Gastrocnemius medialis (tissue), 4 donors: ENCODE results near the gene MTG2.

ENCODE experiments used
- POLR2A ChIP-seq, 2 donors: fragments of 450-650 bp; IDR thresholded peaks; one replicate each; pipeline ENCODE4 v1.6.1; 2017; ENCODE audit warnings: antibody characterized with exemption in 2 of 2, mild to moderate bottlenecking in 2 of 2, moderate library complexity in 2 of 2
- TF ChIP-seq, protein P1 (sequence below), 5 experiments: fragments of 450-650 bp in 3 of 5; fragments of 200-600 bp in 2 of 5; sonication (generic) in 2 of 5; IDR thresholded peaks in 4 of 5; conservative IDR thresholded peaks in 1 of 5; 1 replicate in 4 of 5; 2 replicates in 1 of 5; pipeline ENCODE4 v1.5.1; 2016 to 2019; ENCODE audit warnings: antibody characterized with exemption in 5 of 5, mild to moderate bottlenecking in 3 of 5, moderate library complexity in 3 of 5

GRCh38 chr20:62225820-62226635 is 43.2 kb downstream of the MTG2 start:
- TF ChIP-seq, protein P1, sequence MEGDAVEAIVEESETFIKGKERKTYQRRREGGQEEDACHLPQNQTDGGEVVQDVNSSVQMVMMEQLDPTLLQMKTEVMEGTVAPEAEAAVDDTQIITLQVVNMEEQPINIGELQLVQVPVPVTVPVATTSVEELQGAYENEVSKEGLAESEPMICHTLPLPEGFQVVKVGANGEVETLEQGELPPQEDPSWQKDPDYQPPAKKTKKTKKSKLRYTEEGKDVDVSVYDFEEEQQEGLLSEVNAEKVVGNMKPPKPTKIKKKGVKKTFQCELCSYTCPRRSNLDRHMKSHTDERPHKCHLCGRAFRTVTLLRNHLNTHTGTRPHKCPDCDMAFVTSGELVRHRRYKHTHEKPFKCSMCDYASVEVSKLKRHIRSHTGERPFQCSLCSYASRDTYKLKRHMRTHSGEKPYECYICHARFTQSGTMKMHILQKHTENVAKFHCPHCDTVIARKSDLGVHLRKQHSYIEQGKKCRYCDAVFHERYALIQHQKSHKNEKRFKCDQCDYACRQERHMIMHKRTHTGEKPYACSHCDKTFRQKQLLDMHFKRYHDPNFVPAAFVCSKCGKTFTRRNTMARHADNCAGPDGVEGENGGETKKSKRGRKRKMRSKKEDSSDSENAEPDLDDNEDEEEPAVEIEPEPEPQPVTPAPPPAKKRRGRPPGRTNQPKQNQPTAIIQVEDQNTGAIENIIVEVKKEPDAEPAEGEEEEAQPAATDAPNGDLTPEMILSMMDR (IDR thresholded peaks at IDR 0.05 in 4 of 5, conservative IDR thresholded peaks at IDR 0.05 in 1 of 5) = no peak
- no peak for TF ChIP-seq POLR2A (IDR thresholded peaks at IDR 0.05)
